ENCODE measurements around the gene TOR1AIP1. TPM values are rescaled to one million over a fixed set of nuclear protein-coding genes. Genes with fewer than 3 reads are reported as not detected.

Gene TOR1AIP1
- total RNA-seq, 1 experiment from 2014 or later: 23.5 TPM

GRCh38 chr1:179910934-179911333 is 28.8 kb downstream of the TOR1AIP1 start:
- Histone ChIP-seq H3K4me1 (replicated peaks; ENCODE audit: insufficient read depth) (no peaks in the 10 kb centered on the region), H4K20me1 (ENCODE audit: insufficient read depth) (no peaks in the 10 kb centered on the region), H3K27ac (no peak overlapping the region), H3K9me2 (ENCODE audit: insufficient read depth) (no peaks in the 10 kb centered on the region), H2AFZ (no peak overlapping the region), H3K4me3 (no peak overlapping the region), H3F3A (ENCODE audit: insufficient read depth, low read depth) (0 out of 2 replicates have a peak, but pooled peaks cover 4% of the 10 kb centered on the region), H3K9me3 (ENCODE audit: insufficient read depth, low read depth) (no peaks in the 10 kb centered on the region), H3K27me3 (ENCODE audit: insufficient read depth, low read depth) (no peaks in the 10 kb centered on the region), H3K36me3 (ENCODE audit: low read depth) (0 out of 2 replicates have a peak, but pooled peaks cover 9% of the 10 kb centered on the region), H3K79me2 (ENCODE audit: low read depth) (no peaks in the 10 kb centered on the region), H3K4me2 (no peak overlapping the region)
- intact Hi-C loops (cut with micrococcal nuclease; ENCODE audit: unreplicated experiment): no loop called here
- POLR2A ChIA-PET (ENCODE audit: unreplicated experiment): no interaction called here
- DNase-seq: no peak
- BruUV-seq (replicated peaks): no TSS peak
- no peak for TF ChIP-seq EZH2 (IDR thresholded peaks at IDR 0.05; ENCODE audit: low read depth)
- TF ChIP-seq CTCF (conservative IDR thresholded peaks at IDR 0.05): no peak
- CTCF ChIA-PET: no interaction called here

DNA sequence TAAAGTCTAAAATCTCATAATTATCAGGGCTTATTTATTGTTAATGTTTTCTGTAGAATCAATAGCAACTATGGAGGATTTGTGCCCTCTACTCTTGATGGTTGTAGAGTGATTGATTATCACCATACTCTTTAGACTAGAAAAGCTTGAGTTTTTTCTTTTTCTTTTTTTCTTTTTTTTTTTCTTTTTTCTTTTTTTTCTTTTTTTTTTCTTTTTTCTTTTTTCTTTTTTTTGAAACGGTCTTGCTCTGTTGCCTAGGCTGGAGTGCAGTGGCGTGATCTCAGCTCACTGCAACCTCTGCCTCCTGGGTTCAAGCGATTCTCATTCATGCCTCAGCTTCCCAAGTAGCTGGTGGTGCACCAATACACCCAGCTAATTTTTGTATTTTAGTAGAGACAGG is 29.7 kb downstream of the TOR1AIP1 start:
- 0 out of 2 replicates have a peak, but pooled peaks cover 9% of the 10 kb centered on the region for H3K36me3 ChIP-seq (ENCODE audit: low read depth)
- POLR2A ChIA-PET (ENCODE audit: unreplicated experiment): no interaction called here
- CTCF ChIA-PET: interaction anchor here (0.6 kb wide), 1 partner anchor 807 kb away, joined by 4 read pairs; no protein-coding TSS in a partner anchor
- BruUV-seq (replicated peaks): no TSS peak
- H4K20me1 ChIP-seq (ENCODE audit: insufficient read depth): no peaks in the 10 kb centered on the region
- no peak overlapping the region for H3K4me3 ChIP-seq
- no peaks in the 10 kb centered on the region for H3K9me3 ChIP-seq (ENCODE audit: insufficient read depth, low read depth)
- intact Hi-C loops (cut with micrococcal nuclease; ENCODE audit: unreplicated experiment): no loop called here
- H3F3A ChIP-seq (ENCODE audit: insufficient read depth, low read depth): 0 out of 2 replicates have a peak, but pooled peaks cover 4% of the 10 kb centered on the region
- no peak for DNase-seq
- no peaks in the 10 kb centered on the region for H3K9me2 ChIP-seq (ENCODE audit: insufficient read depth)
- H3K27ac ChIP-seq: no peak overlapping the region
- TF ChIP-seq EZH2 (IDR thresholded peaks at IDR 0.05; ENCODE audit: low read depth) (no peak), CTCF (conservative IDR thresholded peaks at IDR 0.05) (no peak)
- H3K4me1 ChIP-seq (replicated peaks; ENCODE audit: insufficient read depth): no peaks in the 10 kb centered on the region
- no peaks in the 10 kb centered on the region for H3K27me3 ChIP-seq (ENCODE audit: insufficient read depth, low read depth)
- H3K79me2 ChIP-seq (ENCODE audit: low read depth): no peaks in the 10 kb centered on the region
- no peak overlapping the region for H3K4me2 ChIP-seq
- no peak overlapping the region for H2AFZ ChIP-seq

DNA sequence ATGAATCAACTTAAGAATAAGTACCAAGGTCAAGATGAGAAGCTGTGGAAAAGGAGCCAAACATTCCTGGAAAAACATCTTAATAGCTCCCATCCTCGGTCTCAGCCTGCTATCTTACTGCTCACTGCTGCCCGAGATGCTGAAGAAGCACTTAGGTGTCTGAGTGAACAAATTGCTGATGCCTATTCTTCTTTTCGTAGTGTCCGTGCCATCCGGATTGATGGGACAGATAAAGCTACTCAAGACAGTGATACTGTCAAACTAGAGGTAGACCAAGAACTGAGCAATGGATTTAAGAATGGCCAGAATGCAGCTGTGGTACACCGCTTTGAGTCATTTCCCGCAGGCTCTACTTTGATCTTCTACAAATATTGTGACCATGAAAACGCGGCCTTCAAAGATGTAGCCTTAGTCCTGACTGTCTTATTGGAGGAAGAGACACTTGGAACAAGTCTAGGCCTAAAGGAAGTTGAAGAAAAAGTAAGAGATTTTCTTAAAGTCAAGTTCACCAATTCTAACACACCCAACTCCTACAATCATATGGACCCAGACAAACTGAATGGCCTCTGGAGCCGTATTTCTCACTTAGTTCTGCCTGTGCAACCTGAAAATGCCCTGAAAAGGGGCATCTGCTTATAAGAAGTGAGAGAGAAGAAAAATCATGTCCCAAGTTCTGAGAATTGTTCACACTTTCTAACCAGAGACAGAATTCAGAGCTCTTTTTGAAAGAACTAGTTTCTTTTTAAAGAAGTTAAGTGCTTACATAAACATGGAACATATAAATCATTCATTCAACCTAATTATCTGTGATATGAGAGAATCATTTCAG is 35.7 kb downstream of the TOR1AIP1 start:
- Histone ChIP-seq H3F3A (ENCODE audit: insufficient read depth, low read depth) (0 out of 2 replicates have a peak, but pooled peaks cover 4% of the 10 kb centered on the region), H3K27ac (no peak overlapping the region), H3K9me3 (ENCODE audit: insufficient read depth, low read depth) (no peaks in the 10 kb centered on the region), H2AFZ (no peak overlapping the region), H3K4me1 (replicated peaks; ENCODE audit: insufficient read depth) (no peaks in the 10 kb centered on the region), H3K4me3 (no peak overlapping the region), H3K27me3 (ENCODE audit: insufficient read depth, low read depth) (no peaks in the 10 kb centered on the region), H3K79me2 (ENCODE audit: low read depth) (no peaks in the 10 kb centered on the region), H3K4me2 (no peak overlapping the region), H3K9me2 (ENCODE audit: insufficient read depth) (no peaks in the 10 kb centered on the region), H4K20me1 (ENCODE audit: insufficient read depth) (0 out of 2 replicates have a peak, but pooled peaks cover 3% of the 10 kb centered on the region), H3K36me3 (ENCODE audit: low read depth) (0 out of 2 replicates have a peak, but pooled peaks cover 5% of the 10 kb centered on the region)
- ChIA-PET POLR2A (ENCODE audit: unreplicated experiment) (no interaction called here), CTCF (no interaction called here)
- no TSS peak for BruUV-seq (replicated peaks)
- intact Hi-C loops (cut with micrococcal nuclease; ENCODE audit: unreplicated experiment): no loop called here
- no peak for DNase-seq
- TF ChIP-seq CTCF (conservative IDR thresholded peaks at IDR 0.05): no peak
- no peak for TF ChIP-seq EZH2 (IDR thresholded peaks at IDR 0.05; ENCODE audit: low read depth)
